Spleen (tissue), 7 donors: ENCODE data around the gene GPRC5B.

Experiments used
- POLR2A ChIP-seq, 3 donors: fragments of 450-650 bp; IDR thresholded peaks; one replicate each; pipeline ENCODE4 v1.5.1; 2017; ENCODE audit warnings: antibody characterized with exemption in 3 of 3, mild to moderate bottlenecking in 1 of 3
- POLR2AphosphoS5 ChIP-seq, 3 donors: sonication (generic); formaldehyde crosslinking; IDR thresholded peaks; one replicate each; pipeline ENCODE4 v1.5.1; 2017; ENCODE audit warnings: antibody characterized with exemption in 3 of 3
- TF ChIP-seq, protein P1 (sequence below), 11 experiments: fragments of 200-600 bp in 7 of 11; fragments of 450-650 bp in 4 of 11; sonication (generic) in 4 of 11; IDR thresholded peaks in 8 of 11; conservative IDR thresholded peaks in 3 of 11; 1 replicate in 7 of 11; 2 replicates in 4 of 11; pipeline versions ENCODE4 v1.4.0 to v1.8.0; 2016 to 2021; ENCODE audit warnings: antibody characterized with exemption in 11 of 11, inconsistent platforms in 4 of 11, mild to moderate bottlenecking in 1 of 11
- donor health status: DM: no; HTN: no; CAD: no; lungs with moderate emphysema.
- donor health status: DM: no; HTN: no; CAD: no.
- donor health status: DM: no; HTN: no; CAD: no.

DNA sequence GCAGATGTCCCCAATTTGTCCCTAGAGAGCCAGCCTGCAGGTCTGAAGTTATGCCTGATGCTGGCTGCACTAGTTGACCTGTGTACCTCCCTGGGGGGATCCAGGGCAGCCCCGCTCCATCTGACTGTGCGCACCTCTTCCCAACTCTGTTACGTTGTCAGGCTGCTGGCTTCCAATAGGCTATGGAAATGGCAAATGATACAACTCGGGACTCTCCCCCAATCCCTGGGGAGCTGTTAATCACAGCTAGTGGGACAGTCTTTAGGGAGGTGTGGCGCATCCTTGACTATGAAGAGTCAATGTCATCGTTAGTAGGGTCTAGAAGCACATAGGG lies 30.1 kb downstream of the GPRC5B start:
- TF ChIP-seq POLR2A (IDR thresholded peaks at IDR 0.05) (no peak), POLR2AphosphoS5 (IDR thresholded peaks at IDR 0.05) (no peak)
- TF ChIP-seq, protein P1, sequence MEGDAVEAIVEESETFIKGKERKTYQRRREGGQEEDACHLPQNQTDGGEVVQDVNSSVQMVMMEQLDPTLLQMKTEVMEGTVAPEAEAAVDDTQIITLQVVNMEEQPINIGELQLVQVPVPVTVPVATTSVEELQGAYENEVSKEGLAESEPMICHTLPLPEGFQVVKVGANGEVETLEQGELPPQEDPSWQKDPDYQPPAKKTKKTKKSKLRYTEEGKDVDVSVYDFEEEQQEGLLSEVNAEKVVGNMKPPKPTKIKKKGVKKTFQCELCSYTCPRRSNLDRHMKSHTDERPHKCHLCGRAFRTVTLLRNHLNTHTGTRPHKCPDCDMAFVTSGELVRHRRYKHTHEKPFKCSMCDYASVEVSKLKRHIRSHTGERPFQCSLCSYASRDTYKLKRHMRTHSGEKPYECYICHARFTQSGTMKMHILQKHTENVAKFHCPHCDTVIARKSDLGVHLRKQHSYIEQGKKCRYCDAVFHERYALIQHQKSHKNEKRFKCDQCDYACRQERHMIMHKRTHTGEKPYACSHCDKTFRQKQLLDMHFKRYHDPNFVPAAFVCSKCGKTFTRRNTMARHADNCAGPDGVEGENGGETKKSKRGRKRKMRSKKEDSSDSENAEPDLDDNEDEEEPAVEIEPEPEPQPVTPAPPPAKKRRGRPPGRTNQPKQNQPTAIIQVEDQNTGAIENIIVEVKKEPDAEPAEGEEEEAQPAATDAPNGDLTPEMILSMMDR (IDR thresholded peaks at IDR 0.05 in 8 of 11, conservative IDR thresholded peaks at IDR 0.05 in 3 of 11) = no peak
